ENCODE measurements around the gene CAV2. TPM values are rescaled to one million over a fixed set of nuclear protein-coding genes. Genes with fewer than 3 reads are reported as not detected.

Gene CAV2, protein sequence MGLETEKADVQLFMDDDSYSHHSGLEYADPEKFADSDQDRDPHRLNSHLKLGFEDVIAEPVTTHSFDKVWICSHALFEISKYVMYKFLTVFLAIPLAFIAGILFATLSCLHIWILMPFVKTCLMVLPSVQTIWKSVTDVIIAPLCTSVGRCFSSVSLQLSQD
- total RNA-seq = 34.6 and 88.4 TPM in 2 replicates

DNA sequence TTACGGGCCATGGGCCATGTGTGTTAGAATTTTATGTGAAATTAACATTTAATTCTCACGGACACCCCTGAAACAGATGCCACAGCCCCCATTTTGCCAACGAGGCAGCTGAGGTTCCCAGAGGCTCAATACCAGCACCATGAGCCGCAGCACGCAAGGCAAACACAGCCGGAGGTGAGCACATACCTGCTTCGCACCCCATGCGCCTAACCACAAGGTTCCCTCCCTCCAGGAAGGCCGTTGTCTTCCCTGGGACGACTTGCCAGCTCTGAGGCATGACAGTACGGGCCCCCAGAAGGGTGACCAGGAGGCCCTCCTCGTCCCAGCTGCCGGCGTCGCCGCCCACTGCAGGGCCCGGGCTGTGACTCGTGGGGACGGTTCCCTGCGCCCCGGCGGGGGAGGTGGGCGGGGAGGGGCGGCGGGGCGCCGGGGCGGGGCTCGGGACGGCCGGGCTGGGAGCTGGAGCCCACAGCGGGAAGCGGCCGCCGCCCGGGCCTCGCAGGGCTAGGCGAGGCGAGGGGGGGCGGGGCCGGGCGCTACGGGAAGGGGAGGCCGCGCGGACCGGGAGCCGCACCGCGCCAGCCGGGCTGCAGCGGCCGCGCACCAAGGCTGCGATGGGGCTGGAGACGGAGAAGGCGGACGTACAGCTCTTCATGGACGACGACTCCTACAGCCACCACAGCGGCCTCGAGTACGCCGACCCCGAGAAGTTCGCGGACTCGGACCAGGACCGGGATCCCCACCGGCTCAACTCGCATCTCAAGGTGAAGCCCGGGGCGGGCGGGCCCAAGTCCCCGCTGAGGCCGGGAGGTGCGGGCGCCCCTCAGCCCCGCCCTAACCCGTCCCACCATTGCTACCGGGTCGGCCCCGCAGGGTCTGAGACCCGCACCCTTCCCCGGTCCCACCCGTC lies at the start of gene CAV2:
CAV2 (plus strand) TSS at position 571 of the 910 bp plus-strand sequence; CDS start at position 615, 44 bp downstream.

DNA sequence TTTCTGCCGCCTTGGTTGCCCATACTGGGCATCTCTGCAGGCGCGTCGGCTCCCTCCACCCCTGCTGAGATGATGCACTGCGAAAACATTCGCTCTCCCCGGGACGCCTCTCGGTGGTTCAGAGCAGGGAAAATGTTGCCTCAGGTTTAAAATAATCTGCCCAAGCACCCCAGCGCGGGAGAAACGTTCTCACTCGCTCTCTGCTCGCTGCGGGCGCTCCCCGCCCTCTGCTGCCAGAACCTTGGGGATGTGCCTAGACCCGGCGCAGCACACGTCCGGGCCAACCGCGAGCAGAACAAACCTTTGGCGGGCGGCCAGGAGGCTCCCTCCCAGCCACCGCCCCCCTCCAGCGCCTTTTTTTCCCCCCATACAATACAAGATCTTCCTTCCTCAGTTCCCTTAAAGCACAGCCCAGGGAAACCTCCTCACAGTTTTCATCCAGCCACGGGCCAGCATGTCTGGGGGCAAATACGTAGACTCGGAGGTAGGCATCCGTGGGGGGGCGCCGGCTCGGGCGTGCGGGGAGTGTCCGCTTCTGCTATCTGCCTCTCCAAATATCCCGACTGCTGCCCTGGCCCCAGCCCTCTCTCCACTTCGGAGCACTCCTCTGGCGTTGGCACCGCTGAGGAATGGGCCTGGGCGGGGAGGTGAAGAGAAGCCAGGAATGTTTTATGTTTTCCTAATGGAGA lies 25.2 kb downstream of the CAV2 start, which contains the start of gene CAV1:
CAV1 (plus strand) TSS at position 428 of the 689 bp plus-strand sequence; CDS start at position 455, 27 bp downstream.

Other genes with a start within 250 kb of the CAV2 start
- gene CAV1, start 25.3 kb downstream of the CAV2 start, total RNA-seq = 107 and 296 TPM in 2 replicates
- gene MET, start 172.5 kb downstream of the CAV2 start, total RNA-seq = 2.1 and 11.2 TPM in 2 replicates

All from epithelial cell of alveolus of lung (primary cell).